Midbrain (tissue), 1 donor: ENCODE data around the gene TNP2.
A peak's percentile ranks its signal among the peaks of the same experiment; 100 is the strongest.

ENCODE experiments used
- DNase-seq: peaks from one replicate; lab custom pipeline; 2025; lab: John Stamatoyannopoulos, UW

TNP2 gene

DNA sequence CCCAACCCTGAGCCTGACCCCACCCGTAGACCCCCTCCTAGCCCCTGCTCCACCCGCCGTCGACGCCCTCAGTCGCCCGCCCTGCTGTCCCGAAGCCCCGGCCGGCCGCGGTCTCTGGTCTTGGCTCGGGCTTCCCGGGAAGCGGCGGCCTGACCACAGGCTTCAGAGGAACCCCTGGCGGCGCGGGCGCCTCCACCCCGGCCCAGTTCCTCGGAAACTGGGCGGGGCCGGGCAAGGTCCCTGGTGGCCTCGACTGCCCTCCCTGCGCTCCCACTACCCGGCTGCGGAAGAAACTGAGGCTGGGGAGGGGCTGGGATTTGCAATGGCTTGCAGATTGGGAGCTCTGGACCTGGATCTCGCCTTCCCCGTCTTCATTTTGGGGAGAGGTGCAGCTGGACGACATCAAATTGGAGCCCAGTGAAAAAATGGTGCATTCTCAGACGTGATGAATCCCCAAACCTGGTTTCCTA, 12.4 kb downstream of the TNP2 start:
- no peak for DNase-seq

DNA sequence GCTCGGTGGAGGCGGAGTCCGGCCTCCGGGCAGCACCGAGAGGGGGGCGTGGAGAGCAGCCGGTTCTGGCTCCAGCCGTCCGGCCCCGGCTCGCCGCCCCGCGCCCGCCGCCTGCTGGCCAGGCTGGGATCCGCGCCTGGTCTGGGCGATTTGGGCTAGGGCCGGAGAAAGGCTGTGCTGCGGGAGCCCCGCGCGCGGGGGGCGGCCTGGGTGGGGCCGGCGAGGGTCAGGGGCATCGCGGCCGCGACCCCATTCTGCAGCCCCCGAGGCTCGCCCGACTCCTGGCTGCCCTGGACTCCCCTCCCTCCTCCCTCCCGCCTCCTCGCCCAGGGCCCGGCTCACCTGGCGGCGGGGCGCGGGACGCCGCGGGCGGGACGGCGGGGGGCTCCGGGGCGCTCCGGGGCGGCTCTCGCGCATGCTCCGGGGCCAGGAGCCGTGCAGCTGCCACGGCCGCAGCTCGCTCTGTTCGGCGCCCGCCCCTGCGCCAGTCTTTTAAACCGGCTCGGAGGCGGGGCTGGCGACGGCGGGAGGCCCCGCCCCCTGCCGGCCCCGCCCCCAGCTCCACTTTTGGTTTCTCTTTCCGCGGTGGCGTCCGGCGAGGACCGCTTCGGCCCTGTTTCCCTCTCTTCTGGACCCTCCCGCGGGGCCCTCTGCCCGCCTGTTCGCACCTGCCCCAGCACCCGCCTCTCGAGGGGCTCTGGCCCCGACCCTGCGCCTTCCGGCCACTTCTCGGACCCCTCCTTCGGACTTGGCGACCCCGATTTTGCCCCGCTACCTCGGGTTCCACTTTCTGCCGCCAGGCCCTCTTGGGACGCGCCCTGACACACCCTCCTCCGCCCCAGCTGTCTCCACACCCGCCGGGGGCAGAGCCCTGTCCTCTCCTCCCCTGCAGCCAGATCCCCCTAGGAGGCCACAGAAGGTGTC, 13.1 kb downstream of the TNP2 start, which contains the start of gene SOCS1:
Gene SOCS1, minus strand, starts transcription at position 468 of the 924 bp plus-strand sequence. CDS start 726 bp downstream, outside the sequence.
- DNase-seq, result peak; percentile 88

DNA sequence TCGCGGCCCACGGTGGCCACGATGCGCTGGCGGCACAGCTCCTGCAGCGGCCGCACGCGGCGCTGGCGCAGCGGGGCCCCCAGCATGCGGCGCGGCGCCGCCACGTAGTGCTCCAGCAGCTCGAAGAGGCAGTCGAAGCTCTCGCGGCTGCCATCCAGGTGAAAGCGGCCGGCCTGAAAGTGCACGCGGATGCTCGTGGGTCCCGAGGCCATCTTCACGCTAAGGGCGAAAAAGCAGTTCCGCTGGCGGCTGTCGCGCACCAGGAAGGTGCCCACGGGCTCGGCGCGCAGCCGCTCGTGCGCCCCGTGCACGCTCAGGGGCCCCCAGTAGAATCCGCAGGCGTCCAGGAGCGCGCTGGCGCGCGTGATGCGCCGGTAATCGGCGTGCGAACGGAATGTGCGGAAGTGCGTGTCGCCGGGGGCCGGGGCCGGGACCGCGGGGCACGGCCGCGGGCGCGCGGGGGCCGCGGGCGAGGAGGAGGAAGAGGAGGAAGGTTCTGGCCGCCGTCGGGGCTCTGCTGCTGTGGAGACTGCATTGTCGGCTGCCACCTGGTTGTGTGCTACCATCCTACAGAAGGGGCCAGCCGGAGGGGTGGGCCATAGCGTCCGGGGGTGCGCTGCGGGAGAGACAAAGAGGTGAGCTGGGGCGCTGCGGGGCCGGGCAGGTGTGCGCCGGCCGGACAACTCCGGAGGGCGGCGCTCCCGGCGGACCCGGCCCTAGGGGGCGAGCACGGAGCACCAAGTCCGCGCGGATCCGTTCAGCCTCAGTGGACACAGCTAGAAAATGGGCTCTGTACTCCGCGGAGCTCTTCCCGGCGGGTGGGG, 14.0 kb downstream of the TNP2 start:
- DNase-seq, result no peak

DNA sequence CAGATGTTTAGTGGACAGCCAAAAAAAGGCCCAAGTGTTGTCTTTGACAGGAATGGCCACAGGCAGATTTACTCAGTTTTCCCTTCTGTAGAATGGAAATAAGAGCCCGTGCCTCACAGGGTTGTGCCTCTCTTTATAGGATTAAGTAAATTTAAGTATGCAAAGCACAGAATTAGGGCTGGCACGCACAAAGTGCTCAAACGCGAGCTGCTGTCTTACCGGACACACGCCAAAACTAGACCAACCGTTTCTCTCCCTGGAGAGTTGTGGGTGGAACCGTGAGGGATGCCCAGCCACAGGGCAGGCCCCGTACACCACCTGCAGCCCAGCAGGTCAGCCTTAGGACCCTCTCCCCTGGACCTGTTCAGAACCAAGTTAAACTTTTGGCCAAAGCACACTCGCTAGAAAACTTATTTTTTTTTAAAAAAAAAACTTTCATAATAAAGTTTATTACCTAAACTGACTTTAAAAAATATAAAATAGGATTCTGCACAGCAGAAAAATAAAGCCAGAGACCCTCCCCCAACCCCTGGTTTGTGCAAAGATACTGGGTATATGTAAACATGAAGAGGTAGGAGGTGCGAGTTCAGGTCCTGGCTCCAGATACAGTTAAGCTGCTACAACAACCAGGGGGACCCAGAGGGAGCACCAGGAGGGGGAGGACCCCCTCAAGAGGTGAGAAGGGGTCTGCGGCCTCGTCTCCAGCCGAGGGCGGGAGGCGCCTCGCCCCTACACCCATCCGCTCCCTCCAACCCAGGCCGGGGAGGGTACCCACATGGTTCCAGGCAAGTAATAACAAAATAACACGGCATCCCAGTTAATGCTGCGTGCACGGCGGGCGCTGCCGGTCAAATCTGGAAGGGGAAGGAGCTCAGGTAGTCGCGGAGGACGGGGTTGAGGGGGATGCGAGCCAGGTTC, 14.9 kb downstream of the TNP2 start:
- no peak for DNase-seq

DNA sequence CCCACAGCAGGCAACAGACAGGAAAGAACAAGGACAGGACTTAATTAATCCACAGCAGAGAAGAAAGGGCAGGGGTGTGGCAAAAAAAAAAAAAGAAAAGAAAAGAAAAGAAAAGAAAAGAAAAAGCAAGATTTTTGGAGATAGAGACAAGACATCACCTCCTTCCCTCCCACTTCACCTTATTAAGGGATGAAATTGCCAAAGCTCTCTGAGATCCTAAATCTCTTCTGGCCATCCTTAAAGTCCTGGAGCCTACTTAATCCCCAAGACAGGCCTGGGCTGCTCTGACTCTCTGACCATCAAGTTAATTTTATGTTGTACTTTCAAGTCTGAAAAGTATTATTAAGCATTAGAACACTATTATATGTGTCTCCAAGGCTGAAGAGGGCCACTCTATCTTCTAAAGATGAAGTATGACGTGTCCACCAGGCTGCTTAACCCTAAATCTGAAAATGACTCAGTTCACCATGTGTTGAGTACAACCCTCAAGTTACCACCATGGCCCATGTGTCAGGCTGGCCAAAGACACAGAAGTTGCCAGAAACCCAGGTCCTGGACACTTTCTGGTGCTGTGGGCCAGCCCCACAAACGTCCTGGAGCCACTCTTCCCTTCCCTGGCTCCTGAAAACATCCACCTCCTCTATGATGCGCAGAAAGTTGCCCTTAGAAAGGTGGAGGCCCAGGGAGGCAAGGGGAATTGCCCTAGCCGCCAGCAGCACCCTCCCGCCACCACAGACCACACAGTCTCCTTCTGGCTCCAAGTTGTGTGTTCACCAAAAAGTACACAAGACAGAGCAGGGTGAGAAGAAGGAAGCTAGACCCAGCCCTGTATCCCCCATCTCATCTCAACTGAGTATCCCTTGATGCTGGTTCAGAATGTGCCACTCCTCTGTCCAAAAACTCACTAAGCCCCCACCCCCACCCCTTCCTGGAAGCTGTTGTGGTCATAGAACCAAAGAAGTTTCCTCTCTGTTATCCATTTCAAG, 15.8 kb downstream of the TNP2 start:
- DNase-seq, result no peak

DNA sequence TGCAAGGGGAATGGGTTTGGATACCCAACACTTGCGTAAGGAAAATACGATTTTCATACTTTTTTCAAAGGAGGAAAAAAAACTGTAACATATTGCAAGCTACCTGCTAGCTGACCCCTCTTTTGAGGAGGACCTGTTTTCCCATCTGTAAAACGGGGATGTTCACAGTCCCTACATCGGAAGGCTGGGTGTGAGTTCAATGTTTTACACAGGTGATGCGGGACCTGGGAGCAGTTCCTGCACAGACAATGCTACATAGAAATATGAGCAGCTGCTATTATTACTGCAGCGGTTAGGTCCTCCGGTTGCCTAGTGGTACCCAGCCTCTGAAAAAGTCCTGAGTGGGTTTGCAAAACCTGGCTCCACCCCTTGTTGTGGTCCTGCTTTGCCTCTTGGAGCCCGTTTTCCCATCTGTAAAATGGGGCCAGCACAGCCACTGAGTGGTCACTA, 16.6 kb downstream of the TNP2 start:
- no peak for DNase-seq

DNA sequence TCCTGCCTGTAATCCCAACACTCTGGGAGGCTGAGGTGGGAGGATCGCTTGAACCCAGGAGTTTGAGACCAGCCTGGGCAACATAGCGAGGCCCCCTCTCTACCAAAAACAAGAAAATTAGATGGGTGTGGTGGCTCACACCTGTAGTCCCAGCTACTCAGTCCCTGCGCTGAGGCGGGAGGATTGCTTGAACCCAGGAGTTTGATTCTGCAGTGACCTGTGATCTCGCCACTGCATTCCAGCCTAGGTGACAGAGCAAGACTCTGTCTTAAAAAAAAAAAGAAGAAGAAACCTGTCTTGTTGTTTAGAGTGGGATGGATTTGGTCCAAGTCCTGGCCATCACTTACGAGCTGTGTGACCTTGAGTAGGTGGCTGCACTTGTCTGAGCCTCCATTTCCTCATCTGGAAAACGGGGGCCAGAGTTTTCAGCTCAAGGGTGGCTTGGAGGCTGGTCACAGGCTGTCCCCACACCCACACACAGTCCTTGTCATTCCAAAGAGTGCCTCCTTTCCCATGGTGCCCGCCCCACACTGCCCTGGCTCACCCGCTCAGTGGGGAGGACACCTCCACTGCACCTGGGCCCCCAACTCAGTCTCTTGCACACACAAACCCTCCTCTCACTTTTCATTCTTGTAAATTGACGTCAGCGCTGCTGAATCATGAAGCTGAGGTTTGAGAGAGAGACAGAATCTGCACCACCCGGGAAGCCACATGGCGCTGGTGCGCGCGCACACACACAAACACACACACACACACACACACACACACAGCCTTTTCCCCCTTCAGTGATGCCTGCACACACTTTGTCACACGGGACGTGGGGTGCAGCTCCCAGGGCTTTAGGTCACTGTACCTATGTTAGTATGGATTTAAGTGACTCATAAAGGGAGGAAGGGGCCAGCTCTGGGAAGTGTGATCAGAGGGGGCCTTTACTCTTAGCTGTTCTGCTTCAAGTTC, 17.3 kb downstream of the TNP2 start:
- no peak for DNase-seq

DNA sequence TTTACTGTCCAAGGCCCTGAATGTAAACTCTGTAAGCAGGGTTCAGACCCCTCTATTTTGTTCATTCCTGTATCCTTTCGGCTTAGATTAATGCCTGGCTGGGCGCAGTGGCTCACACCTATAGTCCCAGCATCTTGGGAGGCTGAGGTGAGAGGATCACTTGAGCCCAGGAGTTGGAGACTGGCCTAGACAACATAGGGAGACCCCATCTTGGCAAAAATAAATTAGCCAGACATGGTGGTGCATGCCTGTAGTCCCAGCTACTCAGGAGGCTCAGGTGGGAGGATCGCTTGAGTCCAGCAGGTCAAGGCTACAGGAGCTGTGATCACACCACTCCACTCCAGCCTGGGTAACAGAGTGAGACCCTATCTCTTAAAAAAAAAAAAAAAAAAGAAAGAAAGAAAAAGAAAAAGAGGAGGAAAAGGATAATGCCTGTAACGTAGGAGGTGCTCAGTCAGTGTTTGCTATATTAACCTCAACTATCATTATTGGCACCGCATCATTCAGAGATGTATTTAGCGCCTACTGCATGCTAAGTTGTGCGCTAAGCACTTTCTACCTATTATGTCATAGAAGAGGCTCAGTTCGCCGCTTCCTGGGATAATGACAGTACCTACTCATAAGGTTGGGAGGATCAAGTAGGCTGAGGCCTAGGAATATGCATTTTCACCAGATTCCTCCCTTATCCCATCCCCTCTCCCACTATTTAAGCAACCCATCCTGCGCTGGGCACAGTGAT, 18.2 kb downstream of the TNP2 start:
- no peak for DNase-seq

DNA sequence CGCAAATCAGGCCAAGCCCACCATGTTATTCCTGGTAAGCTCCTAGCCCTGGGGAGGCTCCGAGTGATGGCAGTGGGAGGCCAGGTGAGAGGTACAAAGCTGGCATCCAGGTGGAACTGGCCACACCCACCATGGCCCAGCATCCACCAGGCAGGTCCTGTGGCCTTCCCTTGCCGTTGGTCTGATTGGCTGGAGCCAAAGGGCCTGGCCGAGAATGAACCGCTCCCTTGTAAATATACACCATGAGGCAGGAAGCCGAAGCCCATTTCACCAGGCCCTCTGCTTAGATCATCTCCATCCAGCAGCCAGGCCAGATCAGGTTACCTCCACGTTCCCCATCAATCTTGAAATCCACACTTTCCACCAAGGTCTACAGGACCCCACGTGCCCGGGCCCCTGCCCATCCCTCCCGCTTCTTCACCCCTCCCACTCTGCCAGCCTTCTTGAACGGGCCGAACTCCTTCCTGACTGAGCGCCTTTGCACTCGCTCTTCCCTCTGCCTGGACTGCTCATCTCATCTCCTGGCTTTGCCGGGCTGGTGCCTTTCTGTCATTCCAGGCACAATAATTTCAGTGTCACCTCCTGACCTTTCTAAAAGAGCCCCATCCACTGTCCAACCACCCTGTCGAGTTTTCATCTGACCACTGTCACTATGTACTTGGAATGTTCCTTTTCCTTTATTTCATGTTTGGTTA, 18.9 kb downstream of the TNP2 start:
- DNase-seq, result no peak

DNA sequence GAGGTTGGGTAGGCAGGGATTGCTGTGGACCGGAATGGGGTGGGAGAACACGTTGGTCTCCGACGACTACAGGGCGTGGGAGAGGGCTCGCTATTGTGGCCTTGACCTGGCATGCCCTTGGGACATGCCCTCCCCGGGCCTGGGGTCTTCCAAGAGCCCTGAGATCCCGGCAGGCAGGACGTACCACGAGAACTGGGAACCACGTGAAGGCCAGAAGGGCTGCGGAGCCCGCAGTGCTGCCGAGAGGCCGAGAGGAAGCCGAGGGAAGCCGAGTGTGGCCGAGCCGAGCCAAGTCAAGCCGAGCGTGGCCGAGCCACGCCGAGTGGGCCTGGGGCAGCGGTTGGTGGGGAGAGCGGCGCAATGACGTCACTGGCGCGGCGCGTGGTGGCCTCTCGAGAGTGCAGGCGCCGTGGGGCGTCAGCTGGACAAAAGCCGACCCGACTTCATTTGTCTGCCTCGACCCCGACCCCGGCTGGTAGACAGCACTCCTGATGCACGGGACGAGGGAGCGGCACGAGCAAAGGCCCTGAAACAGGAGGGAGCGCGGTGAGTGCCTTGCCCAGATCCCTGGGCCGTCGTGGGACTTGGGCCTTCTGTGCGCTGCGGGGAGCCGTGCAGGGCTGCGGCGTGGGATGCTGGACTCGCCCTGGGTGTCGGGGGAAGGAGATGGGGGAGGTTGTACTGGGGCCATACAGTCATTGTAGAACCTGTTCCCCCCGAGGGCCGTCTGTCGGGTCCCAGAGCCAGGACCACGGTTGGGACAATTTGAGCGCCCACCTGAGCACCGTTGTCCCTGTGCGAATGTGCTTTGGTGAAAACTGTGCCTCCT, 19.7 kb downstream of the TNP2 start:
- DNase-seq, result no peak

DNA sequence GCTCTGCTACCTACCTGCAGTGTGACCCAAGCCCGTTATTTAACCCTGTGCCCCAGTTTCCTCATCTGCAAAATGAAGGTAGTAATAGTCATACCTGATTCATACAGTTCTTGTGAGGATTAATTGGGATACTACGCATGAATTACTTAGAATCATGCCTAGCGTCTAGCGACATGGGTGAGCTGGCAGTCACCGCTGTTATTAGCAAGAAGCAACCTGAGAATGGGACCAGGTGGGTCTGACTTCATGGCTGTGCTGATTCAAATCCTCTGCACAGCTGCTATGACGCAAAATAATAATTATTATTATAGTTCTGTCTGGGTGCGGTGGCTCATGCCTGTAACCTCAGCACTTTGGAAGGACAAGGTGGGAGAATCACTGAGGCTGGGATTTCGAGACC, 21.0 kb downstream of the TNP2 start:
- no peak for DNase-seq

DNA sequence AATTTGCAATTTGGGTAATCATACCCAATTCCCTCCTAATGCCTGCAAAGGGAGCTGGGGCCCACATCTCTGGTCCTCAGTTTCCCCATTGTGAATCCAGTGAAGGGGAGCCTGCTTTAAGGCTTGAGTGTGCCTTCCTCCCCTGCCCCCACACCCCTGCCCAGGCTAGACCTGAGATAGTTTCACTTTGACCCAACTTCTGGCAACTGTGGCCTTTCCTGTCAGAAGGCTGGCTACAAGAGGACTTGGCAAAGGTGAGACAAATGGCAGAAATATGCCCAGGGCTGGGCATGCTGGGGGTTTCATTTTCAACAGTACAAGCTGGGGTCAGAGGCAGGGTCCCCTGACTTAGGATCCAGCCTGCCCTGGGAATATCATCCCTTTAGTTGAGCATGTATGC, 23.1 kb downstream of the TNP2 start:
- DNase-seq, result no peak

DNA sequence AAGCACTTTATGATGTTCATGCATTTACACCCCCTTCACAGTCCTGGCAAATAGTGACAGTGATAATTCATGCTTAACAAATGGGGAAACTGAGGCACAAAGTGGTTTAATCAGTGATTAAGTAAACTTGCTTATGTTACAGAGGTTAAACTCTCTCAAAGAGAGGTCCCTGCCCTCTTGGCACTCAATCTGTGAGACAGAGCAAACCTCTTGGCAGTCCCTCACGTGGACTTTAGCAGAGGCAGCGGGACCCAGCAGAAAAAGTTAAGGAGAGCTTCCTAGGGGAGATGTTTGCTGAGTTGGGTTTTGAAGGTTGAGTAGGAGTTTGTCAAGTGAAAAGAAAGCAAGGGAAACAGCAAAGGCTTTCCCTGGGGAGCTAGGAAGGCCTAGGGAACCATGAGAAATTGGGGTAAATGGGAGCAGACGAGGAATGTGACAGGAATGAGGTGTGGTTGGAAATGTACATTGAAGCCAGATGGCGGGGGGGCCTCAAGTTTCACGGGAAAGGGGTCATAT, 23.8 kb downstream of the TNP2 start:
- DNase-seq, result no peak

DNA sequence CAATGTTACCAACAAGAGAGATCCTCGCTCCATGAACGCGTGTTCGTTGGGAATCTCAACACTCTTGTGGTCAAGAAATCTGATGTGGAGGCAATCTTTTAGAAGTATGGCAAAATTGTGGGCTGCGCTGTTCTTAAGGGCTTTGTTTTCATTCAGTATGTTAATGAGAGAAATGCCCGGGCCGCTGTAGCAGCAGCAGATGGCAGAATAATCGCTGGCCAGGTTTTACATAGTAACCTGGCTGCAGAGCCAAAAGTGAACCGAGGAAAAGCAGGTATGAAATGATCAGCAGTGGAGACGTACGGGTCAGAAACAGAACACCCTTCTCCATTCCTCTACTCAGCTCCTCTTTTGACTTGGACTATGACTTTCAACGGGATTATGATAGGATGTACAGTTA, 26.5 kb downstream of the TNP2 start:
- DNase-seq, result no peak

DNA sequence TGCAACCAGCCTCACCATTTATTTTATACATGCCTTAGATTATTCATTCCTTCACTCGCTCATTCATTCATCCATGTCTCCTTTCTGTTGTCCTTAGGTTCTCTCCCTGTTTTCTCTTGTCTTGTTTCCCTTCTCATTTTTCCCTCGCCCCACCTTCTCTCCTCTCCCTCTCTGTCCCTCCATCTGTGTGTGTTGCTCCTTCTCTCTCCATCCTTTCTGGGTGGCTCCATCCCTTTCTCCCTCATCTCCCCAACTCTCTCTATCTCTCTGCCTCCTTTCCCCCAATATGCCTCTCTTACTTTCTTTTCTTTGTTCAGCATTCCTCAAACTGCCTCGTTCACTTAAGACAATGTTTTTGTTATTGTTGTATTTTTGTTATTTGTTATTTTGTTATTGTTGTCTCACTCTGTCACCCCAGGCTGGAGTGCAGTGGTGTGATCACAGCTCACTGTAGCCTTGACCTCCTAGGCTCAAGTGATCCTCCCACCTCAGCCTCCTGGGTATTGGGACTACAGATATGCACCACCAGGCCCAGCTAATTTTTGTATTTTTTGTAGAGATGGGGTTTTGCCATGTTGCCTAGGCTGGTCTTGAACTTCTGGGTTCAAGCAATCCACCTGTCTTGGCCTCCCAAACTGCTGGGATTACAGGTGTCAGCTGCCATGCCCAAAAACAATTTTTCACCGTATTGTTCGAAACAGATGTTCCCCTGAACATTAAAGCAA, 27.5 kb downstream of the TNP2 start:
- DNase-seq, result no peak
